Measurements from ENCODE around the gene AKAP12. TPM values are rescaled to one million over a fixed set of nuclear protein-coding genes. Genes with fewer than 3 reads are reported as not detected.

The AKAP12 gene, protein sequence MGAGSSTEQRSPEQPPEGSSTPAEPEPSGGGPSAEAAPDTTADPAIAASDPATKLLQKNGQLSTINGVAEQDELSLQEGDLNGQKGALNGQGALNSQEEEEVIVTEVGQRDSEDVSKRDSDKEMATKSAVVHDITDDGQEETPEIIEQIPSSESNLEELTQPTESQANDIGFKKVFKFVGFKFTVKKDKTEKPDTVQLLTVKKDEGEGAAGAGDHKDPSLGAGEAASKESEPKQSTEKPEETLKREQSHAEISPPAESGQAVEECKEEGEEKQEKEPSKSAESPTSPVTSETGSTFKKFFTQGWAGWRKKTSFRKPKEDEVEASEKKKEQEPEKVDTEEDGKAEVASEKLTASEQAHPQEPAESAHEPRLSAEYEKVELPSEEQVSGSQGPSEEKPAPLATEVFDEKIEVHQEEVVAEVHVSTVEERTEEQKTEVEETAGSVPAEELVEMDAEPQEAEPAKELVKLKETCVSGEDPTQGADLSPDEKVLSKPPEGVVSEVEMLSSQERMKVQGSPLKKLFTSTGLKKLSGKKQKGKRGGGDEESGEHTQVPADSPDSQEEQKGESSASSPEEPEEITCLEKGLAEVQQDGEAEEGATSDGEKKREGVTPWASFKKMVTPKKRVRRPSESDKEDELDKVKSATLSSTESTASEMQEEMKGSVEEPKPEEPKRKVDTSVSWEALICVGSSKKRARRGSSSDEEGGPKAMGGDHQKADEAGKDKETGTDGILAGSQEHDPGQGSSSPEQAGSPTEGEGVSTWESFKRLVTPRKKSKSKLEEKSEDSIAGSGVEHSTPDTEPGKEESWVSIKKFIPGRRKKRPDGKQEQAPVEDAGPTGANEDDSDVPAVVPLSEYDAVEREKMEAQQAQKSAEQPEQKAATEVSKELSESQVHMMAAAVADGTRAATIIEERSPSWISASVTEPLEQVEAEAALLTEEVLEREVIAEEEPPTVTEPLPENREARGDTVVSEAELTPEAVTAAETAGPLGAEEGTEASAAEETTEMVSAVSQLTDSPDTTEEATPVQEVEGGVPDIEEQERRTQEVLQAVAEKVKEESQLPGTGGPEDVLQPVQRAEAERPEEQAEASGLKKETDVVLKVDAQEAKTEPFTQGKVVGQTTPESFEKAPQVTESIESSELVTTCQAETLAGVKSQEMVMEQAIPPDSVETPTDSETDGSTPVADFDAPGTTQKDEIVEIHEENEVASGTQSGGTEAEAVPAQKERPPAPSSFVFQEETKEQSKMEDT (N-terminal part only)
- total RNA-seq = 0.15 and 0.22 TPM in 2 replicates
- 3.8 TPM for total RNA-seq (2013)
- 0.04 TPM in 2 replicates for polyA plus RNA-seq
- 0.09 and 0.14 TPM in 2 replicates for polyA minus RNA-seq

DNA sequence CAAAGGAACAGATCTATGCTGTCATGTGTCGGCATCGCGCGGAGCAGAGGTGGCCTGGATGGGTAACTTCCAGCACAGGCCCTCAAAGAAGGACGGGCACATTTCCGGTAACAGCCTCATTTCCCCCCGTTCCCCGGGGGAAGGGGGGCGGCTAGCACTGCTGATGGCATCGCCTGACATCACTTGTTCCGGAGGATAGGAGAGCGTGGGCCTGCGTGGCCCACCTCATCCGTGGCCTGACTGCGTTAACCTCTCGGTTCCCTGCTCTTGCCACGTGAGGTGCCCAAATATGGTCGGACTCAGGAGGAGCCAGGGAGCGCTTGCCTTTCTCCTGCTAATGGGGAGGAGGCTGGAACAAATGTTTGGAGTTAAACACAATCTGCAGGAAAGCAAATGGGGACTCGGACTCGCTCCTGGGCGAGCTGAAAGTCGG lies at the start of gene AKAP12:
Gene AKAP12 (plus strand): TSS at position 365 of the 433 bp plus-strand sequence. CDS start 596 bp downstream, outside the sequence.
- TF ChIP-seq, protein P1, sequence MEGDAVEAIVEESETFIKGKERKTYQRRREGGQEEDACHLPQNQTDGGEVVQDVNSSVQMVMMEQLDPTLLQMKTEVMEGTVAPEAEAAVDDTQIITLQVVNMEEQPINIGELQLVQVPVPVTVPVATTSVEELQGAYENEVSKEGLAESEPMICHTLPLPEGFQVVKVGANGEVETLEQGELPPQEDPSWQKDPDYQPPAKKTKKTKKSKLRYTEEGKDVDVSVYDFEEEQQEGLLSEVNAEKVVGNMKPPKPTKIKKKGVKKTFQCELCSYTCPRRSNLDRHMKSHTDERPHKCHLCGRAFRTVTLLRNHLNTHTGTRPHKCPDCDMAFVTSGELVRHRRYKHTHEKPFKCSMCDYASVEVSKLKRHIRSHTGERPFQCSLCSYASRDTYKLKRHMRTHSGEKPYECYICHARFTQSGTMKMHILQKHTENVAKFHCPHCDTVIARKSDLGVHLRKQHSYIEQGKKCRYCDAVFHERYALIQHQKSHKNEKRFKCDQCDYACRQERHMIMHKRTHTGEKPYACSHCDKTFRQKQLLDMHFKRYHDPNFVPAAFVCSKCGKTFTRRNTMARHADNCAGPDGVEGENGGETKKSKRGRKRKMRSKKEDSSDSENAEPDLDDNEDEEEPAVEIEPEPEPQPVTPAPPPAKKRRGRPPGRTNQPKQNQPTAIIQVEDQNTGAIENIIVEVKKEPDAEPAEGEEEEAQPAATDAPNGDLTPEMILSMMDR (IDR thresholded peaks at IDR 0.05) = no peak
- TF ChIP-seq EZH2 (IDR thresholded peaks at IDR 0.05; ENCODE audit: borderline replicate concordance, insufficient read depth, low read depth, low read length, poor library complexity, severe bottlenecking) = no peak
- H3K9me3 Mint-ChIP-seq (ENCODE audit: insufficient read depth) = no peaks in the 10 kb centered on the region
- no peaks in the 10 kb centered on the region for H3K9me3 ChIP-seq (ENCODE audit: control extremely low read depth in 1 of 3, control insufficient read depth in 2 of 3, insufficient read depth in 1 of 3, low read length in 2 of 3)
- peak within 1 kb of the TSS; percentile 79 for H3K4me2 ChIP-seq (replicated peaks; ENCODE audit: low read depth, low read length, poor library complexity, severe bottlenecking)
- peaks cover 55% of the 10 kb centered on the region for H3K27me3 Mint-ChIP-seq
- ChIA-PET CTCF (no interaction called here), POLR2A (no interaction called here)
- H3K27ac Mint-ChIP-seq = no peak within 1 kb of the TSS
- DNase-seq = no peak
- H3K4me1 Mint-ChIP-seq = peaks cover 16% of the 10 kb centered on the region
- ATAC-seq (ENCODE audit: low read depth) = no peak
- H4K20me1 ChIP-seq (ENCODE audit: control insufficient read depth, insufficient read depth, low read length, poor library complexity, severe bottlenecking) = no peaks in the 10 kb centered on the region
- WGBS (ENCODE audit: insufficient coverage) = 15% methylated on average over 23 of the region's 23 CpGs
- H3K36me3 ChIP-seq (replicated peaks in 1 of 2; ENCODE audit: control extremely low read depth in 1 of 2, control insufficient read depth in 1 of 2, extremely low read depth in 1 of 2, insufficient read depth in 2 of 2, low read length in 1 of 2) = no peaks in the 10 kb centered on the region
- H3K9ac ChIP-seq (ENCODE audit: low read length) = peak within 1 kb of the TSS; percentile 48
- peak within 1 kb of the TSS; percentile 64 for H2AFZ ChIP-seq (ENCODE audit: insufficient read depth, low read depth, low read length, poor library complexity, severe bottlenecking)
- H3K4me1 ChIP-seq (ENCODE audit: control insufficient read depth in 2 of 2, insufficient read depth in 2 of 2, low read length in 2 of 2) = peaks cover 9 to 20% of the 10 kb centered on the region in 2 donors
- intact Hi-C loops (cut with micrococcal nuclease) = no loop called here
- H3K27me3 ChIP-seq (replicated peaks in 1 of 4; ENCODE audit: control extremely low read depth in 1 of 4, control insufficient read depth in 3 of 4, insufficient read depth in 4 of 4, low read length in 3 of 4) = peaks cover 0 to 35% (median 20%) of the 10 kb centered on the region in 4 experiments
- no peak within 1 kb of the TSS for H3K27ac ChIP-seq (ENCODE audit: low read length in 2 of 2)
- H3K4me3 ChIP-seq (ENCODE audit: control extremely low read depth in 1 of 5, extremely low read depth in 1 of 5, insufficient read depth in 1 of 5, low read depth in 2 of 5, low read length in 4 of 5) = peak within 1 kb of the TSS in 4 of 5 experiments; percentile 25 to 53 (median 42)
- H3K4me3 Mint-ChIP-seq = peak within 1 kb of the TSS; percentile 82
- H3K79me2 ChIP-seq (ENCODE audit: control insufficient read depth, insufficient read depth, low read length) = no peaks in the 10 kb centered on the region

All from B cell (primary cell).